ENCODE measurements around the gene PHF20. TPM values are rescaled to one million over a fixed set of nuclear protein-coding genes. Genes with fewer than 3 reads are reported as not detected.
"Not testable (repeated sequence)": the region's sequence is repeated elsewhere in the genome, so short reads cannot be mapped to it uniquely, and the experiment has no call there.

PHF20 gene
- total RNA-seq, 1 donor from 2014 or later, result 17.3 TPM

GRCh38 chr20:35842361-35842760 is 70.5 kb downstream of the PHF20 start:
- ATAC-seq, result no peak

DNA sequence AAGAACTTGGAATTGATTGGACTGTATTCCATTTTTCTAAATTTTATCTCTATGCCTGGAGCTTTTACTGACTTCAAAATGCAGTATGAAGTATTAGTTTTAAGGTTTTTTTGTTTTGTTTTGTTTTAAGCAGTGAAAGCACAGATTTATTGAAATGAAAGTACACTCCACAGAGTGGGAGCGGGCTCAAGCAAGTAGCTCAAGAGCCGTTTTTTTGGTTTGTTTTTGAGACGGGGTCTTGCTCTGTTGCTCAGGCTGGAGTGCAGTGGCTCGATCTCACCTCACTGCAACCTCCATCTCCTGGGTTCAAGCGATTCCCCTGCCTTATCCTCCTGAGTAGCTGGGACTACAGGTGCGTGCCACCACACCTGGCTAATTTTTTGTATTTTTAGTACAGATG is 72.1 kb downstream of the PHF20 start:
- ATAC-seq, result not testable (repeated sequence)

DNA sequence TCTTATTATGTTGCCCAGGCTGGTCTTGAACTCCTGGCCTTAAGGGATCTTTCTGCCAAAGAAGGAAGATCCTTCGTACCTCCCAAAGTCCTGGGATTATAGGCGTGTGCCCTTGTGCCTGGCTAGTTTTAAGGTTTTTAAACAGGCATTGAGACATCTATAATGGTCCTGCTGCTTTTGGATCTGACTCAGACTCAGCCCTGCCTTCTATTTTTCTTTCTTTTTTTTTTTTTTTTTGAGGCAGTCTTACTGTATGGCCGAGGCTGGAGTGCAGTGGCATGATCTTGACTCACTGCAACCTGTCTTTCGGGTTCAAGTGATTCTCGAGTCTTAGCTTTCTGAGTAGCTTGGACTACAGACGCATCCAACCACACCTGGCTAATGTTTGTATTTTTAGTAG is 73.7 kb downstream of the PHF20 start:
- ATAC-seq, result peak; percentile 96

GRCh38 chr20:35849706-35850105 is 77.9 kb downstream of the PHF20 start:
- no peak for ATAC-seq

- ATAC-seq, result not testable (repeated sequence)
These were observed 79.8 kb downstream of the PHF20 start for GRCh38 chr20:35851659-35852058.

DNA sequence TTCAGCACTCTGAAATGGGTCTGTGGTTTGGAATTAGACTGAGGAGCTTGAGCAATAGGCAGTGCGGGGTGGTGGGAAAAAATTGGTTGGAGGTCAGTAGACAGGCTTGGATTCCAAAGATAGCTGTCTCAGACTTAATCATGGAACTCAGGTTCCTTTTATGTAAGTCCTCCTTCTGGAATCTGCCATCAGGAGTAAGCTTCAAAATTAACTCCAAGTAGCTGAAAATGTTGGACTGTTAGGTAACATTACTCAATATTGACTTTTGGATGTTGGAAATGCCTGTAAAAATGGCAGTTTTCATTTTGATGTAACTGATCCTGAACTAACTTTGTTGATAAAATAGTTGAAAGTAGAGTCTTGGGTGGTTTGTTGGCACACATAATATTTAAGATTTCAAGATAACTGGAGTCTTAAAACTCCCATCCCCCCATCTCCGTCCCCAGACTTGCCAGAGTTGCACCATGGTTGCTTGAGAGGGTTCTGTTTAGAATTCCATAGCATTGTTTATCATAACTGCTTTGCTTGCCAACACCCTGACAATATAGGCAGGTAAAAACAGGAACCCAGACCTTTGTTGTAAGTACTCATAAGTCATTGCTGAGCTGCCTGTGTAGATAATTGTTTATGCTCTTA is 83.0 kb downstream of the PHF20 start:
- no peak for ATAC-seq

- not testable (repeated sequence) for ATAC-seq
These were observed 83.8 kb downstream of the PHF20 start for GRCh38 chr20:35855641-35856040.

DNA sequence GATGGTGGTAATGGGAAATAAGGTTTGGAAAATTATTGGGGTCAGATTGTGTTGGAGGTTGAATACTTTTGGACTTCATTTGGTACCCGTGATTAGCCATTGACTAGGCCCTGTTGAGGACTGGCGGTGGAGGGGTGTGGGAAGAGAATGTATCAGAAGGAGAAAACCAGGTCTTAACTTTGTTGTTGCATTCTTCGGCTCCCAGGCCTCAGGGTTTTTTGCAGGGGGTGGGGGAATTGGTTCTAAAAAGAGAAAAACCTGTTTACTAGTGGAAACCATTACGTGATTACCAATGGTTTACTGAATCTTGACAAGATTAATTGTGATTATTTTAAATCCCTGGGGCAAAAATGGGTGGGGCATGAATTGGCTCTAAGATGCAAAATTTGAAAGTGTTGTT is 85.1 kb downstream of the PHF20 start:
- ATAC-seq, result no peak

DNA sequence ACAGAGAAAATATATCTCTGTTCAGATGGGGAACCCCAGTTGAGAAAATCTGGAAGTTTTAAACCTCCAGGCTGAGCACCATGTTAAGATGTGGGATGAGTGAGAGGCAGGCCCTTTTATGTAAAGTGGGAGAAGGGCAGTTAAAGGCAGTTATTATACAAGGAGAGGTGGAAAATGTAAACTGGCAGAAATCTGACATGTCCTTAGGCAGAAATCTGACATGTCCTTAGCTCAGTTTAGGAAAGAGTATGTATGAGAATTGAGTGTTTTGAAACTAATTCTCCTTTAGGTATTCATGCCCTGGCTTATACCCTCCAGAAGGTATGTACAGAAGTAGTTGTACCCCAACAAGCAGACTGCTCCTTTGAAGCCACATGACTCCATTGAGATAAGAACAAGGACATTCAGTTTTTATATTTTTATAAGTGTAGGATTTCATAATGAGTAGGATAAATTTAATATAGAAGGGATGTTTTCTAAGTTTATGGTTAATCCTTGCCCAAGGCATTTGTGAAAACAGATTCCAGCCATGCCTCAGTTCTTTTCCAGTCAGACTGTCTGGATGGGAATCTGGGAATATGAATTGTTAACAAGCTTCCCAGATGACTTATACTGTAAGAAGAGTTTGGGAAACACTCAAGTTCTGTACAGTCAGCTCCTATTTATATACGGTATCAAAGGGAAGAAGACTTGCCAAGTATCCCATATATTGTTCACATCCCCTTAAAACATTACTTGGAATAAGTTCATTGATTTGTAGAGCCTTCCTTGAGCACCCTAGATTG is 94.8 kb downstream of the PHF20 start:
- no peak for ATAC-seq

DNA sequence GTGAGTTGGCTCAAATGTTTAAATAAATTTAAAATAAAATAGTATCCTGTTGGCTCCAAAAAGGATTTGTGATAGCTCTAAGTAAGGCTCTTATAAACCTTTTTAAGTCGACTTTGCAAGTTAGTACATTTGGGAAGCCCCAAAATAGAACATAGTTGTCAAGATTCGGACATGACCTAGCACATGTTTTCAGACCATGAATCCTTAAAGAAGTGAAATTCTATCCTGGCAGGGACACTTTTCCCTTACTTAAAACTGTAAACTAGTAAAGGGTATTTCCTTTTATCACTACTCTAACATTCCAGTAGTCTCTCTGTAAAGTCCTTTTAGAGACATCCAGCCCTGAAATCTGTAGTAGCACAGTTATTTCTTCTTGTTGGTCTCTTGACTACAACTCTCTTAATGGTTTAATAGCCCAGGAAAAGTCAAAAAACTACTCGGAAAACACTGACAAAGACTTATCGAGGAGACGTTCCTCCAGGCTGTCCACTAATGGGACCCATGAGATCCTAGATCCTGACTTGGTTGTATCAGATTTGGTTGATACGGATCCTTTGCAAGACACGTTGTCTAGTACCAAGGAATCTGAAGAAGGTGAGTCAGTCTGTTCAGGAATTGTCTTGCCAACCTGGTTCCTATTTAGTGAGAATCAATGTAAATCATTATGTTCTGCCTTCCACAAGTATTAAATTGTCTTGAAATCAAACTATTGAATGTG is 98.9 kb downstream of the PHF20 start:
- ATAC-seq, result no peak

- ATAC-seq, result no peak
These were observed 99.5 kb downstream of the PHF20 start for GRCh38 chr20:35871259-35871771.

- no peak for ATAC-seq
These were observed 104.2 kb downstream of the PHF20 start for GRCh38 chr20:35876033-35876320.

- ATAC-seq, result no peak
These were observed 105.8 kb downstream of the PHF20 start for GRCh38 chr20:35877611-35878010.

DNA sequence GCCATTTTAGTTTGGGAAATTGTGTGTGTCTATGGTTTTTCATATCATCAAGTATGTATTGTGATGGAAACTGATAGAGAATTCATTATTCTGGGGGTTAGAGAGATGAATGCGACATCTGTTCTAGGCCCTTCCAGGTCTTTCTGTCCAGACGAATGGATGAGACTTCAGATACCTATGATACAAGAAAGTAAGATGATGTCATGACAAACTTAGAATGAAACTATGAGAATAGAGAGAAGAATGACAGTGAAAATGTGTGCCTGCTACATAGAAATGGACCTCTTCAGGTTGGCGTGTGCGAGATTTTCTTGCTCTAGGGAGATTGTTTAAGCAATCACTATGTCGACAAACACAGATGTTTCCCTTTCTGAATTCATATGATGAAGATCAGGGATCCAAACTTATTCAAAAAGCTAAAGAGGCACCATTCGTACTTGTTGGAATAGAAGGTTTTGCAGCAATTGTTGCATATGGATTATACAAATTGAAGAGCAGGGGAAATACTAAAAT is 106.4 kb downstream of the PHF20 start:
- ATAC-seq, result no peak

- ATAC-seq, result no peak
These were observed 109.9 kb downstream of the PHF20 start for GRCh38 chr20:35881676-35882075.

GRCh38 chr20:35882427-35883161 is 110.8 kb downstream of the PHF20 start:
- ATAC-seq, result not testable (repeated sequence)

DNA sequence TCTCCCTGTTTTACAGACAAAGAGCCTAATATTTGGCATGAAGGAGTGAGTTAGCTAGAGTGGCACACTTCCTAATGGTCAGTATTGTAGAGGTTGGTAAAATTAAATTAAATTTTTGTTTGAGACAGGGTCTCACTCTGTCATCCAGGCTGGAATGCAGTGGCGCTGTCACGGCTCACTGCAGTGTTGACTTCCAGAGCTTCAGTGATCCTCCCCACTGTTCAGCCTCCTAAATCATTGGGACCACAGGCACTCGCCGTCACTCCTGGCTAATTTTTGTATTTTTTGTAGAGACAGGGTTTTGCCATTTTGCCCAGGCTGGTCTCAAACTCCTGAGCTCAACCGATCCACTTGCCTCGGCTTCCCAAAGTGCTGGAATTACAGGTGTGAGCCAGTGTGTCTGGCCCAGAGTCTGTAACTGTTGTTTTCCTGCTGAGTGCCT is 111.5 kb downstream of the PHF20 start:
- no peak for ATAC-seq

DNA sequence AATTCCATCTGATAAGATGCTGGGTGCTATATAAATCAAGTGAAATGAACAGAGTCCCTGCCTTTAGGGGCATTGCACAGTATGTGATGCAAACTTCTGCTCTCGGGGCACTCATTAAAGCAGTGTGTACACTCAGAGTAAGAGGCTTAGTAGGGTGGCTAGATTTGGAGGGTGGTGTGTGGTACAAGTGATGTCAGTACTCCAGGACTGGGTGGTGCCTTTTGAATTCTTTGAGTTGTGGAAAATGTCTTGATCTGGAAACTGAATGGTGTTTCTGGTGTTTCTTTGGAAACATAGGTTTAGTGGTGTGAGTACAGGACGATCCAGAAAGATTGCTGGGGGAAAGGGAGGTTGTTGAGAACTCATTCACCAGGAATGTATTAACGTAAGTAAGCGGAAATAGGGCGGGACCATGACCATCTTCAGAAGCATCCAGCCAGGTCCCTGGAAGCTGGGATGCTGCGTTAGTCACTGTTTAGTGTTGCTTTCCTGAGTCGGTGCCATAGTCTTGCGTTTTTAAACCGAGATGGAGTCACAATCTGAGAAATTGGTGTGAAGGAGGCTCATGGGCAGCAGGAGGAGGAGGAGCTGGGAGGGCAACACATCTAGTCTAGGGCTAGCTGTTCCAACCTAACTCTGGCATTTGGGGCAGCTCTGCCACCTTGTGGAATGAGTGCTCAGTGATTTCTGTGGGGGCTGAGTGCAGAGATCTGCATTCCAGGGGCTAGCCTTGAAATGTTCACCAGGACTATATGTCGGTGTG is 112.1 kb downstream of the PHF20 start:
- ATAC-seq, result peak; percentile 87

GRCh38 chr20:35884541-35884865 is 112.7 kb downstream of the PHF20 start:
- ATAC-seq, result no peak

DNA sequence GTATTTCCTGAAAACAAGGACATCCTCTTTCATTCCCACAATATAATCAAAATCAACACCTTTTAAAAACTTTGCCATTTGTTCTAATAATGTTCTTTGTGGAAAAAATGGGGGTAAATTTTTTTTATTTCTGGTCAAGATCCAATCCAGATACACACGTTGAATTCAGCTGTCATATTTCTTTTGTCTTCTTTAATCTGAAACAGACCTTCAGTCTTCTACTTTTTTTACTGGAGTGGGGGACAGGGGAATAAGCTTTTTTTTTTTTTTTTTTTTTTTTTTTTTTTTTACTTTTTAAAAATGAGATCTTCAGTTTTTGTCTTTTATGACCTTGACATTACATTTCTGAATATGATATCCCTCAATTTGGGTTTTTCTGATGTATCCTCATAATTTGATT is 113.4 kb downstream of the PHF20 start:
- ATAC-seq, result no peak

DNA sequence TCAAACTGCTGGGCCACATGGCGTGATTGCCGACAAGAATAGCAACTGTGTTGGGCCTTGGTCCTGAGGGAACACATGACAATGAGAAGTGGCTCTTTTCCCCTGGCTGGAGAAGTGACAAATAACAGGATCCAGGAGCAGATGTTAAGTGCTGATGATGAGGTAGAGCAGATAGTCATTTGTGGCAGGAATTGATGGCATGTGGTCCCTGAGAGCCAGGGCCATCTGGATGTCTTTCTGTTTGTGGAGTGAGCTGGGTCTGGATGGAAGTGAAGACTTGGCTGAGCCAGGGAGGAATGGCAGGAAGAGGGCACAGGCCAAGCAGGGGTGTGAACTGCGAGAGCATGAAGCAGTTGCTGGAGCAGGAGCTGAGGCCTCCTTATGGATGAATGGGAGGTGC is 114.7 kb downstream of the PHF20 start:
- no peak for ATAC-seq
